Measurements from ENCODE around the gene CHADL. TPM values are rescaled to one million over a fixed set of nuclear protein-coding genes. Genes with fewer than 3 reads are reported as not detected.

The CHADL gene
- total and polyA plus RNA-seq, 12 donors = 4.5 to 46.6 (median 10.6) TPM

DNA sequence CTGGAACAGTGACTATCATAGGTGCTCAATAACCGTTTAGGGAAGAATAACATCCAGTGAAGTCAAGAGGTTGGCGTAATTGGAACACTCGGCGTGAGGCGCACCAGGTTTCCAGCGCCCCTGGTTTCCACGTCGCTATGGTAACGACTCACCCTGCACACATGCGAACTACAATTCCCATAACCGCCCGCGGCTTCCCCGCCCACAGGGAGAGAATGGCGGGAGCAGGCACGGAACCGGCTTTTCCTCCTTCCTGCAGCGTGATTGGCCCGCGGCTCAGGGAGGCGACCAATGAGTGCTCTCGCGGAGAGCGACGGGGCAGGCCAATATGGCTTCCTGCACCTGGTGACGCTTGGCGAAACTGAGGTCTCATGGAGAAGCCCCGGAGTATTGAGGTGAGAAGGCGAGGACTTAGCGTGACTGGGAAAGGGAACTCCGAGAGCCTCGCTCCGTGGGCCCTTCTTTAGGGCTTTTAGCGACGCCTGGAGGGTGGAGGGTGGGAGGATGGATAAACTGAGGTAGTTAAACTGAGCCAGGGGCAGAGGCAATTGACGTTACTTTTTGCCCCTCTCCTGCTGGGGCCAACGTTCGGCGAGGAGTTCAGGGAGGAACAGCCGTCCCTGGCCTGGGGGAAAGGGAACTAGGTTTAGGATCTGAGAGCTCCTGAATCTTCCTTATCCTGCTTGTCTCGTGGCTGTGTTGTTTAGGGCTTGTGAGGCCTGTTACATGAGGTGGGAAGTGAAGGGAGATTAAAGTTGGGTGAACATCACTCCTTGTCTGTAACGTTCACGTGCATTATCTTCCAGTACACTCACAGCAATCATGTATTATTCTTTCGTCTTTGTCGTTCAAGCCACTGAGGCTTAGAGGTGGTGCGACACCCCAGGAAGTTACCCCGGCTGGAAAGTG lies 35.5 kb downstream of the CHADL start, which contains the start of gene L3MBTL2:
Gene L3MBTL2, plus strand, starts transcription at position 321 of the 909 bp plus-strand sequence. Its CDS starts 51 bp downstream, at position 372.
- intact Hi-C loops (cut with DNase I) = loop anchor here in 1 of 10 donors (5.0 kb wide), 1 partner anchor 82 kb away; the partner anchor contains the start of gene RANGAP1
- Histone ChIP-seq H3K36me3 (peaks cover 0 to 32% (median 3%) of the 10 kb centered on the region in 9 donors), H3K4me1 (peaks cover 0 to 12% (median 9%) of the 10 kb centered on the region in 9 donors), H3K4me3 (peak within 1 kb of the TSS; percentile 58 to 98 (median 81)), H3K9me3 (no peaks in the 10 kb centered on the region), H3K27ac (peak within 1 kb of the TSS; percentile 41 to 86 (median 82)), H3K27me3 (no peaks in the 10 kb centered on the region)
- 2% methylated on average over 47 of the region's 47 CpGs for WGBS, 2 donors
- no peak for TF ChIP-seq CTCF (IDR thresholded peaks at IDR 0.05)
- peak; percentile 98 to 100 (median 100) for ATAC-seq
- peak; percentile 98 for DNase-seq

GRCh38 chr22:41204066-41204465 lies 36.7 kb downstream of the CHADL start:
- intact Hi-C loops (cut with DNase I) = no loop called here
- peaks cover 0 to 20% (median 2%) of the 10 kb centered on the region in 9 donors for H3K36me3 ChIP-seq
- WGBS, 2 donors = 60 to 66% methylated on average over 6 of the region's 6 CpGs
- ATAC-seq (no peak), DNase-seq (no peak)
- no peaks in the 10 kb centered on the region for H3K9me3 ChIP-seq
- no peak overlapping the region for H3K4me3 ChIP-seq
- no peaks in the 10 kb centered on the region for H3K27me3 ChIP-seq
- H3K27ac ChIP-seq = no peak overlapping the region
- peaks cover 0 to 12% (median 9%) of the 10 kb centered on the region in 9 donors for H3K4me1 ChIP-seq
- no peak for TF ChIP-seq CTCF (IDR thresholded peaks at IDR 0.05)

- no peak for ATAC-seq
- Histone ChIP-seq H3K36me3 (peaks cover 0 to 10% (median 0%) of the 10 kb centered on the region in 9 donors), H3K9me3 (no peaks in the 10 kb centered on the region), H3K27ac (no peak overlapping the region), H3K27me3 (no peaks in the 10 kb centered on the region), H3K4me1 (peaks cover 5 to 21% (median 14%) of the 10 kb centered on the region in 9 donors), H3K4me3 (no peak overlapping the region)
- DNase-seq = no peak
- no peak for TF ChIP-seq CTCF (IDR thresholded peaks at IDR 0.05)
- 94 to 95% methylated on average over 2 of the region's 2 CpGs for WGBS, 2 donors
- intact Hi-C loops (cut with DNase I) = no loop called here
Measured at GRCh38 chr22:41203118-41203517, 37.6 kb downstream of the CHADL start.

GRCh38 chr22:41201141-41201540 lies 39.6 kb downstream of the CHADL start:
- DNase-seq (no peak), ATAC-seq (no peak)
- no peaks in the 10 kb centered on the region for H3K27me3 ChIP-seq
- TF ChIP-seq CTCF (IDR thresholded peaks at IDR 0.05) = no peak
- peaks cover 5 to 27% (median 23%) of the 10 kb centered on the region in 9 donors for H3K4me1 ChIP-seq
- intact Hi-C loops (cut with DNase I) = no loop called here
- H3K9me3 ChIP-seq = no peaks in the 10 kb centered on the region
- H3K27ac ChIP-seq = no peak overlapping the region
- WGBS, 2 donors = 77 to 78% methylated on average over 10 of the region's 10 CpGs
- no peaks in the 10 kb centered on the region for H3K36me3 ChIP-seq
- no peak overlapping the region for H3K4me3 ChIP-seq

Data from heart right ventricle (tissue), 16 donors.